GM12878 (cell line): ENCODE results near the gene CARS2. TPM values are rescaled to one million over a fixed set of nuclear protein-coding genes. Genes with fewer than 3 reads are reported as not detected.

Source experiments
- ATAC-seq: fragments of 200-7000 bp; cut with Tn5 transposase; 3 replicates; pipeline ENCODE4 v1.9.1; 2020; ENCODE audit warnings: mild to moderate bottlenecking, moderate library complexity
- BruUV-seq: library from RNA; stranded (reverse); fragments of 400-500 nt; replicated peaks from 2 replicates; lab custom pipeline; 2021; lab: Mats Ljungman, UMichigan
- CTCF ChIA-PET: fragments of 300-600 bp; sonication (Branson Sonifier 250); formaldehyde crosslinking; extraction: SDS; loops from one replicate; lab custom pipeline; 2021; ENCODE audit warnings: inconsistent platforms; lab: Yijun Ruan, JAX
- POLR2A ChIA-PET: fragments of 350-600 bp; formaldehyde crosslinking; extraction: SDS; loops from one replicate; lab custom pipeline; 2021; ENCODE audit warnings: inconsistent platforms; lab: Charles Lee
- RAD21 ChIA-PET: fragments of 300-600 bp; sonication (Branson Sonifier 250); formaldehyde crosslinking; loops from one replicate; lab custom pipeline; 2023; ENCODE audit warnings: antibody characterized with exemption; ENCODE audit not compliant: unreplicated experiment; lab: Charles Lee
- SMC1A ChIA-PET: fragments of 300-600 bp; sonication (Branson Sonifier 250); formaldehyde crosslinking; loops from one replicate; lab custom pipeline; 2023; ENCODE audit not compliant: unreplicated experiment, uncharacterized antibody; lab: Charles Lee
- DNase-seq: peaks from one replicate; pipeline ENCODE4 v3.0.0-alpha.2; 2011; ENCODE audit warnings: low read depth, low spot score
- FAIRE-seq: peaks from 3 replicates; lab custom pipeline; 2011; peaks lifted over from hg19 to GRCh38; lab: Jason Lieb, UNC
- H2AFZ ChIP-seq: 2 replicates; pipeline ENCODE4 v1.6.0; 2011; ENCODE audit warnings: low read depth, low read length, control low read depth; ENCODE audit not compliant: control insufficient read depth
- H3K27ac ChIP-seq: 2 replicates; pipeline ENCODE4 v1.5.1; 2011; ENCODE audit warnings: control low read depth; ENCODE audit not compliant: control insufficient read depth, insufficient read depth
- H3K27me3 ChIP-seq, 2 experiments: replicated peaks in 1 of 2; 2 replicates each; pipeline versions ENCODE4 v1.6.0 to v1.6.1; 2011; ENCODE audit warnings: low read length in 1 of 2; ENCODE audit not compliant: control insufficient read depth in 2 of 2, insufficient read depth in 2 of 2
- H3K36me3 ChIP-seq, 2 experiments: 2 replicates each; pipeline ENCODE4 v1.5.1; 2011; ENCODE audit warnings: low read length in 1 of 2; ENCODE audit not compliant: control insufficient read depth in 2 of 2, insufficient read depth in 2 of 2
- H3K4me1 ChIP-seq: 2 replicates; pipeline ENCODE4 v1.6.1; 2011; ENCODE audit warnings: mild to moderate bottlenecking, low read length, moderate library complexity, mixed read lengths; ENCODE audit not compliant: control insufficient read depth, insufficient read depth
- H3K4me2 ChIP-seq: 2 replicates; pipeline ENCODE4 v1.6.0; 2011; ENCODE audit warnings: control low read depth; ENCODE audit not compliant: control insufficient read depth, insufficient read depth
- H3K4me3 ChIP-seq: fragments of 200-600 bp; sonication (generic); 2 replicates; pipeline ENCODE4 v1.5.1; 2016
- H3K79me2 ChIP-seq: 2 replicates; pipeline ENCODE4 v1.6.0; 2011; ENCODE audit warnings: low read length; ENCODE audit not compliant: control insufficient read depth, insufficient read depth
- H3K9ac ChIP-seq: 2 replicates; pipeline ENCODE4 v1.8.0; 2011; ENCODE audit warnings: low read length, control low read depth, mixed read lengths; ENCODE audit not compliant: control insufficient read depth, insufficient read depth
- H3K9me3 ChIP-seq: replicated peaks from 3 replicates; pipeline ENCODE4 v1.5.1; 2011; ENCODE audit warnings: mild to moderate bottlenecking, low read length; ENCODE audit not compliant: control insufficient read depth, insufficient read depth
- H4K20me1 ChIP-seq: 2 replicates; pipeline ENCODE4 v1.6.0; 2011; ENCODE audit not compliant: control insufficient read depth, insufficient read depth
- E2F8 ChIP-seq: fragments of 450-650 bp; IDR thresholded peaks from 2 replicates; pipeline ENCODE4 v1.6.1; 2018; ENCODE audit warnings: mild to moderate bottlenecking, low read depth, moderate library complexity; ENCODE audit not compliant: partially characterized antibody
- IKZF1 ChIP-seq: fragments of 450-650 bp; conservative IDR thresholded peaks from 2 replicates; pipeline ENCODE4 v1.6.1; 2017; ENCODE audit warnings: antibody characterized with exemption, mild to moderate bottlenecking
- IRF5 ChIP-seq: fragments of 450-650 bp; IDR thresholded peaks from 2 replicates; pipeline ENCODE4 v1.6.1; 2017; ENCODE audit warnings: borderline replicate concordance
- LARP7 ChIP-seq: fragments of 450-650 bp; IDR thresholded peaks from 2 replicates; pipeline ENCODE4 v1.6.1; 2017; ENCODE audit warnings: mild to moderate bottlenecking
- RCOR1 ChIP-seq: conservative IDR thresholded peaks from 2 replicates; pipeline ENCODE4 v1.6.1; 2012; ENCODE audit warnings: low read depth, low read length, improper control_type of control experiment
- SIX5 ChIP-seq: IDR thresholded peaks from 2 replicates; pipeline ENCODE4 v1.6.1; 2011; ENCODE audit warnings: mild to moderate bottlenecking, low read depth, low read length, moderate library complexity; ENCODE audit not compliant: severe bottlenecking
- SMAD5 ChIP-seq: IDR thresholded peaks from 2 replicates; pipeline ENCODE4 v1.6.1; 2016; ENCODE audit warnings: antibody characterized with exemption, low read depth
- SUZ12 ChIP-seq: fragments of 200-600 bp; sonication (generic); IDR thresholded peaks from one replicate; pipeline ENCODE4 v1.6.1; 2018; ENCODE audit warnings: antibody characterized with exemption, mild to moderate bottlenecking; ENCODE audit not compliant: unreplicated experiment
- USF2 ChIP-seq: IDR thresholded peaks from 2 replicates; pipeline ENCODE4 v1.6.1; 2011; ENCODE audit warnings: low read depth, low read length, improper control_type of control experiment, borderline replicate concordance
- ZNF384 ChIP-seq: IDR thresholded peaks from 2 replicates; pipeline ENCODE4 v1.6.1; 2012; ENCODE audit warnings: low read depth, mild to moderate bottlenecking, low read length, improper control_type of control experiment, borderline replicate concordance
- ZNF687 ChIP-seq: fragments of 450-650 bp; IDR thresholded peaks from 2 replicates; pipeline ENCODE4 v1.6.1; 2017; ENCODE audit warnings: mild to moderate bottlenecking, moderate library complexity
- WGBS: methylation state at CpG from one replicate; pipeline ENCODE4 v1.1.6; 2016; ENCODE audit warnings: low lambda C conversion rate; ENCODE audit not compliant: insufficient replicate concordance, insufficient coverage; ENCODE audit errors: missing lambda C conversion rate; 5-methylcytosine and 5-hydroxymethylcytosine counted together
- in situ Hi-C: fragments of 300-500 bp; cut with MboI; formaldehyde crosslinking; loops from 9 replicates; pipeline ENCODE4 v1.14.3; 2018; ENCODE audit warnings: mixed read lengths
- intact Hi-C: fragments of 100-400 bp; cut with micrococcal nuclease; formaldehyde crosslinking; loops from one replicate; pipeline ENCODE4 v1.14.2; 2022; ENCODE audit not compliant: unreplicated experiment
- polyA plus RNA-seq, 11 experiments: library from polyadenylated mRNA; depleted of rRNA in 4 of 11; unstranded in 6 of 11; stranded (reverse) in 5 of 11; fragments of >200 nt; fragmentation: Nextera tagmentation in 4 of 11; fragmentation: Illumina TruSeq in 1 of 11; extraction: Ambion mirVana in 4 of 11; extraction: Trizol in 1 of 11; gene quantifications; 1 replicate in 1 of 11; 2 replicates in 10 of 11; pipeline versions ENCODE4 v1.2.1 to v1.2.3, GENCODE V29; 2011 to 2016; ENCODE audit warnings: inconsistent platforms in 2 of 11, missing spikeins in 2 of 11, low read depth in 1 of 11
- total RNA-seq, 4 experiments: library from RNA; depleted of rRNA in 3 of 4; stranded (reverse); fragments of >200 nt in 3 of 4; fragmentation: Illumina TruSeq in 1 of 4; extraction: Trizol in 1 of 4; gene quantifications; 2 replicates each; pipeline versions ENCODE4 v1.2.1 to v1.2.3, GENCODE V29; 2013 to 2021
- TF ChIP-seq, protein P1 (sequence below): fragments of 450-650 bp; IDR thresholded peaks from 2 replicates; pipeline ENCODE4 v1.6.1; 2018; ENCODE audit warnings: borderline replicate concordance, mild to moderate bottlenecking; ENCODE audit not compliant: partially characterized antibody

The CARS2 gene
- total and polyA plus RNA-seq, 10 of the 15 experiments (the other 5 are each of a cell fraction or from before 2014, with no cell fraction given), result 4.2 to 101 (median 61.5) TPM

DNA sequence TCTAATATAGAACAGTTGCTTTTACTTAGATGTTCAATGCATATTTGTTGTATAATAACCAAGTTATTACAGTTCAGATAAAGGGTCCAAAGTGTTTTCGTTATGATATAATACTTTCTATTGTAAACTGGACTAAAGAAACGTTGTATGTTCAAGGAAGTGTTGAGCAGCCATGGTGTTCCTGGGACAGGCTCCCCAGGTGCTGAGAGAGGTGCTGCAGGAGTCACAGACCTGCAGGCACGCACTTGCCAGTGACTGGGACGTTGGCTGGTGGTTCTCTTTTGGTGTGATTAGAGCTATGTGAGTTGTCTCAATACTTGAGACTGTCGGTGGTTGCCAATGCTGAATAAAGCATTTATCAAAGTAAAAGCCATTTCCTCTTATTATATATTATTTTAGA lies 17.1 kb upstream of the CARS2 start:
- H3K9me3 ChIP-seq, result no peaks in the 10 kb centered on the region; the same call in 2 of the 3 replicates
- no peak overlapping the region for H3K9ac ChIP-seq
- H4K20me1 ChIP-seq, result no peaks in the 10 kb centered on the region
- WGBS, result 82% methylated on average over 5 of the region's 5 CpGs
- CTCF ChIA-PET, result interaction anchor here (0.6 to 1.7 kb wide), 3 partner anchors 31 to 267 kb away, joined by 3 read pairs; no protein-coding TSS in a partner anchor
- H3K27me3 ChIP-seq, result no peaks in the 10 kb centered on the region
- H3K27ac ChIP-seq, result no peak overlapping the region
- SMC1A ChIA-PET, result no interaction called here
- BruUV-seq, result no TSS peak
- no peak for DNase-seq
- peaks cover 21% of the 10 kb centered on the region for H3K79me2 ChIP-seq
- no peak for FAIRE-seq
- peaks cover 7 to 10% of the 10 kb centered on the region in 2 experiments; a peak in 3 of 4 replicates for H3K36me3 ChIP-seq
- in situ Hi-C loops (no loop called here), intact Hi-C loops (no loop called here)
- ATAC-seq, result no peak
- POLR2A ChIA-PET, result interaction anchor here (1.7 kb wide), 1 partner anchor 10 kb away, joined by 6 read pairs; no protein-coding TSS in a partner anchor
- H3K4me1 ChIP-seq, result peaks cover 7% of the 10 kb centered on the region; the same call in 1 of the 2 replicates
- H3K4me3 ChIP-seq, result no peak overlapping the region
- H3K4me2 ChIP-seq, result no peak overlapping the region
- H2AFZ ChIP-seq, result no peak overlapping the region
- RAD21 ChIA-PET, result interaction anchor here (1.4 kb wide), 1 partner anchor 11 kb away, joined by 4 read pairs; no protein-coding TSS in a partner anchor
- no peak for TF ChIP-seq ZNF687
- TF ChIP-seq, protein P1, sequence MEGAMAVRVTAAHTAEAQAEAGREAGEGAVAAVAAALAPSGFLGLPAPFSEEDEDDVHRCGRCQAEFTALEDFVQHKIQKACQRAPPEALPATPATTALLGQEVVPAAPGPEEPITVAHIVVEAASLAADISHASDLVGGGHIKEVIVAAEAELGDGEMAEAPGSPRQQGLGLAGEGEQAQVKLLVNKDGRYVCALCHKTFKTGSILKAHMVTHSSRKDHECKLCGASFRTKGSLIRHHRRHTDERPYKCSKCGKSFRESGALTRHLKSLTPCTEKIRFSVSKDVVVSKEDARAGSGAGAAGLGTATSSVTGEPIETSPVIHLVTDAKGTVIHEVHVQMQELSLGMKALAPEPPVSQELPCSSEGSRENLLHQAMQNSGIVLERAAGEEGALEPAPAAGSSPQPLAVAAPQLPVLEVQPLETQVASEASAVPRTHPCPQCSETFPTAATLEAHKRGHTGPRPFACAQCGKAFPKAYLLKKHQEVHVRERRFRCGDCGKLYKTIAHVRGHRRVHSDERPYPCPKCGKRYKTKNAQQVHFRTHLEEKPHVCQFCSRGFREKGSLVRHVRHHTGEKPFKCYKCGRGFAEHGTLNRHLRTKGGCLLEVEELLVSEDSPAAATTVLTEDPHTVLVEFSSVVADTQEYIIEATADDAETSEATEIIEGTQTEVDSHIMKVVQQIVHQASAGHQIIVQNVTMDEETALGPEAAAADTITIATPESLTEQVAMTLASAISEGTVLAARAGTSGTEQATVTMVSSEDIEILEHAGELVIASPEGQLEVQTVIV, result no peak
- TF ChIP-seq LARP7, result no peak
- no peak for TF ChIP-seq E2F8
- TF ChIP-seq IRF5, result no peak
- TF ChIP-seq RCOR1, result no peak
- no peak for TF ChIP-seq SUZ12
- TF ChIP-seq SIX5, result no peak
- TF ChIP-seq IKZF1, result no peak
- TF ChIP-seq SMAD5, result no peak
- TF ChIP-seq USF2, result no peak
- TF ChIP-seq ZNF384, result no peak
